Thoracic aorta (tissue), 2 donors: ENCODE measurements around the gene BTBD2. TPM values are rescaled to one million over a fixed set of nuclear protein-coding genes. Genes with fewer than 3 reads are reported as not detected.

ENCODE experiments used
- ATAC-seq: fragments of 150-250 bp; one replicate; pipeline ENCODE4 v1.8.0; 2017; ENCODE audit warnings: low read depth; ENCODE audit not compliant: insufficient number of reproducible peaks, low FRiP score
- DNase-seq: peaks from one replicate; pipeline ENCODE4 v3.0.0-alpha.2; 2020; ENCODE audit warnings: low spot score
- H3K27ac ChIP-seq, 2 donors: fragments of 200-600 bp; sonication (generic); 1 replicate in 1 of 2; 2 replicates in 1 of 2; pipeline ENCODE4 v1.5.1; 2016; ENCODE audit warnings: mild to moderate bottlenecking in 2 of 2, moderate library complexity in 2 of 2
- H3K27me3 ChIP-seq: fragments of 200-600 bp; sonication (generic); replicated peaks from 2 replicates; pipeline ENCODE4 v1.6.0; 2016; ENCODE audit warnings: mild to moderate bottlenecking; ENCODE audit not compliant: insufficient read depth
- H3K36me3 ChIP-seq: fragments of 200-600 bp; sonication (generic); one replicate; pipeline ENCODE4 v1.5.1; 2016
- H3K4me1 ChIP-seq, 2 donors: fragments of 200-600 bp; sonication (generic); 1 replicate in 1 of 2; 2 replicates in 1 of 2; pipeline versions ENCODE4 v1.5.1 to v1.6.0; 2016; ENCODE audit warnings: low read depth in 2 of 2, mild to moderate bottlenecking in 1 of 2; ENCODE audit not compliant: control insufficient read depth in 1 of 2
- H3K4me3 ChIP-seq: fragments of 200-600 bp; sonication (generic); 2 replicates; pipeline ENCODE4 v1.5.1; 2016; ENCODE audit warnings: mild to moderate bottlenecking
- H3K9me3 ChIP-seq: fragments of 200-600 bp; sonication (generic); 2 replicates; pipeline ENCODE4 v1.5.1; 2016
- total RNA-seq, 2 donors: library from RNA; depleted of rRNA; stranded (reverse); fragments of >200 nt; gene quantifications; one replicate each; pipeline versions ENCODE4 v1.1.0 to v1.2.3, GENCODE V29; 2016
- TF ChIP-seq, protein P1 (sequence below): fragments of 200-600 bp; sonication (generic); IDR thresholded peaks from one replicate; pipeline ENCODE4 v1.5.1; 2019; ENCODE audit warnings: antibody characterized with exemption

Gene BTBD2
- total RNA-seq, 2 donors from 2014 or later = 43.2 to 107 TPM

DNA sequence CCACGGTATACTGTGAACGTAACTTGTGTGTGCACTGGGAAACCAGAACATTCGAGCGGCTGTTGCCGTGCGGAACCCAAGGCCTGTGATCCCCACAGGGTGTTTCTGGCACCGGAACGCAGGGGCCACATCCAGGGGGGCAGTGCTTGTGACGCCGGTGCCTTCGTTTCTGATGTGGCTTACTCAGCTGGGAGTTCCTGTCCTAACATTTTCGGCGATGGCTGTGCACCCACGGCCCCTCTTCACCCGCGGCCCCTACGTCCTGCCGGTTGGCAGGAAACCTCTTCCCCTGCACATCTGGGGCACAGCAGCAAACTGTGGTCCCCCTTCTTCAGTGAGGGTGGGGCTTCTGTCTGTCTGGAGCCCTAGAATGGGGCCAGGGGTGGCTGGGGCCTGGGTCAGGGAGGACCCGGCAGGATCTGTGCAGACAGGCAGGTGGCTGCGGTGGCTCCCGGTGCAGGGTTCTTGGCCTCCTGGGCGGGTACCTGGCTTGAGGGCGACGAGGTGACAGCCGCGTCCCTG lies 48.4 kb downstream of the BTBD2 start:
- TF ChIP-seq, protein P1, sequence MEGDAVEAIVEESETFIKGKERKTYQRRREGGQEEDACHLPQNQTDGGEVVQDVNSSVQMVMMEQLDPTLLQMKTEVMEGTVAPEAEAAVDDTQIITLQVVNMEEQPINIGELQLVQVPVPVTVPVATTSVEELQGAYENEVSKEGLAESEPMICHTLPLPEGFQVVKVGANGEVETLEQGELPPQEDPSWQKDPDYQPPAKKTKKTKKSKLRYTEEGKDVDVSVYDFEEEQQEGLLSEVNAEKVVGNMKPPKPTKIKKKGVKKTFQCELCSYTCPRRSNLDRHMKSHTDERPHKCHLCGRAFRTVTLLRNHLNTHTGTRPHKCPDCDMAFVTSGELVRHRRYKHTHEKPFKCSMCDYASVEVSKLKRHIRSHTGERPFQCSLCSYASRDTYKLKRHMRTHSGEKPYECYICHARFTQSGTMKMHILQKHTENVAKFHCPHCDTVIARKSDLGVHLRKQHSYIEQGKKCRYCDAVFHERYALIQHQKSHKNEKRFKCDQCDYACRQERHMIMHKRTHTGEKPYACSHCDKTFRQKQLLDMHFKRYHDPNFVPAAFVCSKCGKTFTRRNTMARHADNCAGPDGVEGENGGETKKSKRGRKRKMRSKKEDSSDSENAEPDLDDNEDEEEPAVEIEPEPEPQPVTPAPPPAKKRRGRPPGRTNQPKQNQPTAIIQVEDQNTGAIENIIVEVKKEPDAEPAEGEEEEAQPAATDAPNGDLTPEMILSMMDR = no peak
- no peaks in the 10 kb centered on the region for H3K4me1 ChIP-seq
- no peak overlapping the region for H3K4me3 ChIP-seq
- DNase-seq = no peak
- H3K27me3 ChIP-seq = no peaks in the 10 kb centered on the region
- H3K9me3 ChIP-seq = no peaks in the 10 kb centered on the region
- ATAC-seq = no peak
- H3K27ac ChIP-seq = no peak overlapping the region
- peaks cover 15% of the 10 kb centered on the region for H3K36me3 ChIP-seq

DNA sequence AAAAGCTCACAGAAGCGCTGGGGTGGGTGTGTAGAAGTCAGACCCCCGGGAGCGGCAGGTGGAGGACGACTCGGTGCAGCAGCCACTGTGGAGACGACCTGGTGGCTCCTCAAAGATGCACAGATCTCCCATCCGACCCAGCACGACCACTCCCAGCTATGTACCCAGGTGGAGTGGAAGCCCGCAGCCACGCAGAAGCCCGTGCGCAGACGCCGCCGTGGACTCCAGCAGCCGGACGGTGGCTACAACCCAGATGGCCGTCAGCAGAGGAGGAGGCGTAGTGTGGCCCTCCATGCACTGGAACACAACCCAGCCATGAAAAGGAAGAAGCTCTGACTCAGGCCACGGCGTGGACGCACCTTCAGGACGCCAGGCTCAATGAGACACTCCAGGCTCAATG lies 52.8 kb downstream of the BTBD2 start:
- H3K27ac ChIP-seq = no peak overlapping the region
- TF ChIP-seq, protein P1 = no peak
- H3K4me3 ChIP-seq = no peak overlapping the region
- ATAC-seq = no peak
- H3K4me1 ChIP-seq = no peaks in the 10 kb centered on the region
- peaks cover 2% of the 10 kb centered on the region for H3K36me3 ChIP-seq
- no peaks in the 10 kb centered on the region for H3K27me3 ChIP-seq
- H3K9me3 ChIP-seq = no peaks in the 10 kb centered on the region
- no peak for DNase-seq

DNA sequence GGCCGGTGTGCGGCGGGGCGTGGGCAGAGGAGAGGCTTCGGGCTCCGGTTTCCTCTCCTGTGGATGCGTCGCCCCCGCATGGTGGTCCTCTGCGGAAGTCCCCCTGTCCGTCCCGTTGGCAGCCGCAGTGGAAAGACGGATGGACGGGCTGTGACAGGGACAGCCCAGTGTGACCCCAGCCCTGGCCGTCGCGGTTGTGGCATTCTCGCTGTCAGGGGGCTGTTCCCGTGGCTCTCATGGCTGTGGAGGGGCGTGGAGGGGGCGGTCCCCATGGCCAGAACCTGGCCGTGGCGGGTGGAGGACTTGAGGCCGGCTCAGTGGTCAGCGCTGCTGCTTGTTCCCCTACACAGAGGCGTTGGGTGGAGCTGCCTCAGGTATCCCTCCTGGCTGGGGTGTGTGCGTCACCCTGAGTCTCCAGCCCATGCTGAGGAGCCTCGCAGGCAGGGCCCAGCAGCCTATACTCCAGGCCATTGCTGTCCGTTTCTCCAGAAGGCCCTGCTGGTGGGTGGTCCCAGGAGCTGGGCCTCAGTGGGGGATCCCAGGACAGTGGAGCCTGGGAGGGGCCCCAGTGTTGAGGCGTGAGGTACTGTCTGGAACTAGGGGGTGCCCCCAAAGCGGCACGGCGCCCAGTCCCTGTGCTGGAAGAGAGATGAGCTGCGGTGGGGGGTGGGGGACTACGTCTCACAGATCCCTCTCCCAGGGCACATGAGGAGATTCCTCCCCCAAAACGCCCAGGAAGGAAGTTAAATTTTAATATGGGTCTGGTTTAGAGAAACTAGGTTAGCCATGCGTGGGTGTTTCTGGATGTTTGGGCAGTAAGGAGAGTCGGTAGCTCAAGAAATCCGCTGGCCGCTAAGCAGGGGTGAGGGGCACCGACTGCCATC lies 54.3 kb downstream of the BTBD2 start:
- H3K9me3 ChIP-seq = no peaks in the 10 kb centered on the region
- TF ChIP-seq, protein P1 = no peak
- ATAC-seq (no peak), DNase-seq (no peak)
- H3K27ac ChIP-seq = no peak overlapping the region
- no peak overlapping the region for H3K4me3 ChIP-seq
- no peaks in the 10 kb centered on the region for H3K27me3 ChIP-seq
- peaks cover 2% of the 10 kb centered on the region for H3K36me3 ChIP-seq
- no peaks in the 10 kb centered on the region for H3K4me1 ChIP-seq

DNA sequence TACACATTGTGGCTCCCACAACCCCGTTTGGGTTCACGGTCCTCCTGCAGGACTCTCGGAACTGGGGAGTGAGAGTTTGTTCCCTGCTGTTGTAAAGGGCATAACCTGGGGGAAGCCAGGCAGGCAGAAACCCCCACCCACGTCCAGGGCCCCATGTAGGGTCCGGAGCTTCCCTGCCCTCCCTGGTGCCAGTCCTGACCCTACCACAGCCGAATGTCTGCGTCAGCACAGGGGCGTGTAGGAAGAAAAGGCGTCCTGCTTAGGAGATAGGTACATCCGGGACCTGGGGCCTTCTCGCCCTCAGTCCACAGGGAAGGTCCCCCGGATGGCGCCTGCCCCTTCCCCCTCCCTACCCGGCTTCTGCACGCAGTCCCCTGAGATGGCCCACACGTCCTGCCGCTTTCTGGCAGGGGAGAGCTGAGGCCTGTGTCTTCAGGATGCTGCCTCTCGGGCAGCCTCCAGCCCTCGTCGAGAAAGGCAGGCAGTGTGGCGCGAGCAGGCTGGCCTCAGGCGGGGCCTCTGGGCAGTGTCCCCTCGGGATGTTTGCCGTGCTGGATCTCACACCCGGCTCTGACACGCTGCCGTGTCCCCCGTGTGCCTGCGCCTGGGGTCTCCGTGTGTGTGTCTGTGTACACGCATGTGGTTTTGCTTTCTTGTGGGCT lies 55.5 kb downstream of the BTBD2 start:
- Histone ChIP-seq H3K27ac (no peak overlapping the region), H3K27me3 (no peaks in the 10 kb centered on the region), H3K4me3 (no peak overlapping the region), H3K36me3 (no peaks in the 10 kb centered on the region), H3K9me3 (no peaks in the 10 kb centered on the region), H3K4me1 (no peaks in the 10 kb centered on the region)
- ATAC-seq (no peak), DNase-seq (no peak)
- TF ChIP-seq, protein P1 = no peak

DNA sequence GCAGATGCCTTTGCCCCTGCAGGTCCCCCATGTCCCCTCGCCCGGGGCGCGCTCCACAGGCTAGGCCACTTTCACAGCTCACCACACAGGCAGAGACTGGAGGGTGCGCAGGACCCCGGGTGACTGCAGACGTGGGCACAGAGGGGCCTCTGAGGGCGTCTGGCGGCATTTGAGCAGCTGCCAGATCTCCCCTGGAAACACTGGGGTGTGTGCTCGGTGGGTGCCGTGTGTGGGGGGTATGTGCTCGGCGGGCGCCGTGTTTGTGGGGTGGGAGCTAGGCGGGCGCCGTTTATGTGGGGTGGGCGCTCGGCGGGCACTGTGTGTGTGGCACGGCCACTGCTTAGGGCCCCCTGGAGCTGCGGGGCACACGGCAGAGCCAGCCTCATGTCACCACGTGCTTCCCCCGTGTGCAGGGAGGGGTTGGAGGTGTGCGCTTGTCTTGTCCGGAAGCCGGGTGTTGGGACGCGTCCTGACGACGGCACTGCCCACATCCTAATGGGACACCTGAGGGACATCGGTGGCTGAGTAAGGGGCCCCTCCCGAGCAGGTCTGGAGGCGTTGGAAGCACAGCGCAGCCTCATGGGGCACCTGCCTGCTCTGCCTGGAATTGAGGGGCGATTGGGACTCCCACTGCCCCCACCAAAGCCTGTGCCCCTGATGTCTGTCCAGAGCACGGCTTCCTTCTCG lies 57.8 kb downstream of the BTBD2 start:
- Histone ChIP-seq H3K4me1 (no peaks in the 10 kb centered on the region), H3K36me3 (no peaks in the 10 kb centered on the region), H3K27me3 (no peaks in the 10 kb centered on the region), H3K4me3 (no peak overlapping the region), H3K27ac (no peak overlapping the region), H3K9me3 (no peaks in the 10 kb centered on the region)
- no peak for ATAC-seq
- DNase-seq = no peak
- TF ChIP-seq, protein P1 = no peak
